ENCODE data around the gene HTT. TPM values are rescaled to one million over a fixed set of nuclear protein-coding genes. Genes with fewer than 3 reads are reported as not detected.
A peak's percentile ranks its signal among the peaks of the same experiment; 100 is the strongest.

HTT gene
- total and polyA plus RNA-seq, 2 experiments from 2014 or later, result 11.4 to 38.6 TPM

DNA sequence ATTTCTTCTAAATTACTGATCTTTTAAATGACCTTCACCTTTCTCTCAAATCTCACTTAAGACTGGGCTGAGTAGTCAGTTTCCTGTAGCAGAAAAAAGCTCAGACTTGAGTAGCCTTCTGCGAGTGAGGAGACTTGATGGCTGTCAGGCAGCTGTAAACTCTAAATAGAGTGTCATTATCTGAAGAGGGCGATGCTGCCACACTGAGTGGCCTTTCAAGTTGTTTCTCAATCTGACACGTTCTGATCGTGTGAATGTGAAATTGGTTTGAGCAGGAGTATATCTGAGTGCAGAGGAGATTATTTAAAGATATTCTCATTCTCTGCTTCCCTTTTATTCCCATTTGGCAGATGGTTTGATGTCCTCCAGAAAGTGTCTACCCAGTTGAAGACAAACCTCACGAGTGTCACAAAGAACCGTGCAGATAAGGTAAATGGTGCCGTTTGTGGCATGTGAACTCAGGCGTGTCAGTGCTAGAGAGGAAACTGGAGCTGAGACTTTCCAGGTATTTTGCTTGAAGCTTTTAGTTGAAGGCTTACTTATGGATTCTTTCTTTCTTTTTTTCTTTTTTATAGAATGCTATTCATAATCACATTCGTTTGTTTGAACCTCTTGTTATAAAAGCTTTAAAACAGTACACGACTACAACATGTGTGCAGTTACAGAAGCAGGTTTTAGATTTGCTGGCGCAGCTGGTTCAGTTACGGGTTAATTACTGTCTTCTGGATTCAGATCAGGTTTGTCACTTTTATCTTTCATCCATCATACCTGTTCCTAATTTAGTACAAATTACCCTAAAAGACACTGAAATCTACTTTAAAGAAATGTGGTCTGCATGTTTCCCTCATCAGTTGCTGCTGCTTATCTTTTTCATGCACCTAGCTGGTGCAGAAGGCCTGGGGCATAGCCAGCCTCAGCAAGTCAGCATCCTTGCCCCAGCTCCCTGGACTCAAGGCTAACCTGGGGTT, 100.2 kb downstream of the HTT start:
- Histone ChIP-seq H3K4me3 (no peak overlapping the region), H3K27ac (peak overlapping the region; percentile 11), H3K36me3 (peaks cover 3% of the 10 kb centered on the region), H3K9me3 (ENCODE audit: low read depth) (no peaks in the 10 kb centered on the region), H3K4me1 (ENCODE audit: low read depth) (peaks cover 32% of the 10 kb centered on the region), H3K27me3 (no peaks in the 10 kb centered on the region)
- TF ChIP-seq, protein P1, sequence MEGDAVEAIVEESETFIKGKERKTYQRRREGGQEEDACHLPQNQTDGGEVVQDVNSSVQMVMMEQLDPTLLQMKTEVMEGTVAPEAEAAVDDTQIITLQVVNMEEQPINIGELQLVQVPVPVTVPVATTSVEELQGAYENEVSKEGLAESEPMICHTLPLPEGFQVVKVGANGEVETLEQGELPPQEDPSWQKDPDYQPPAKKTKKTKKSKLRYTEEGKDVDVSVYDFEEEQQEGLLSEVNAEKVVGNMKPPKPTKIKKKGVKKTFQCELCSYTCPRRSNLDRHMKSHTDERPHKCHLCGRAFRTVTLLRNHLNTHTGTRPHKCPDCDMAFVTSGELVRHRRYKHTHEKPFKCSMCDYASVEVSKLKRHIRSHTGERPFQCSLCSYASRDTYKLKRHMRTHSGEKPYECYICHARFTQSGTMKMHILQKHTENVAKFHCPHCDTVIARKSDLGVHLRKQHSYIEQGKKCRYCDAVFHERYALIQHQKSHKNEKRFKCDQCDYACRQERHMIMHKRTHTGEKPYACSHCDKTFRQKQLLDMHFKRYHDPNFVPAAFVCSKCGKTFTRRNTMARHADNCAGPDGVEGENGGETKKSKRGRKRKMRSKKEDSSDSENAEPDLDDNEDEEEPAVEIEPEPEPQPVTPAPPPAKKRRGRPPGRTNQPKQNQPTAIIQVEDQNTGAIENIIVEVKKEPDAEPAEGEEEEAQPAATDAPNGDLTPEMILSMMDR (IDR thresholded peaks at IDR 0.05; ENCODE audit: low read depth, low read length), result no peak
- DNase-seq (ENCODE audit: low read depth in 1 of 2, low spot score in 1 of 2), result peak in 1 of 2 donors; percentile 64

DNA sequence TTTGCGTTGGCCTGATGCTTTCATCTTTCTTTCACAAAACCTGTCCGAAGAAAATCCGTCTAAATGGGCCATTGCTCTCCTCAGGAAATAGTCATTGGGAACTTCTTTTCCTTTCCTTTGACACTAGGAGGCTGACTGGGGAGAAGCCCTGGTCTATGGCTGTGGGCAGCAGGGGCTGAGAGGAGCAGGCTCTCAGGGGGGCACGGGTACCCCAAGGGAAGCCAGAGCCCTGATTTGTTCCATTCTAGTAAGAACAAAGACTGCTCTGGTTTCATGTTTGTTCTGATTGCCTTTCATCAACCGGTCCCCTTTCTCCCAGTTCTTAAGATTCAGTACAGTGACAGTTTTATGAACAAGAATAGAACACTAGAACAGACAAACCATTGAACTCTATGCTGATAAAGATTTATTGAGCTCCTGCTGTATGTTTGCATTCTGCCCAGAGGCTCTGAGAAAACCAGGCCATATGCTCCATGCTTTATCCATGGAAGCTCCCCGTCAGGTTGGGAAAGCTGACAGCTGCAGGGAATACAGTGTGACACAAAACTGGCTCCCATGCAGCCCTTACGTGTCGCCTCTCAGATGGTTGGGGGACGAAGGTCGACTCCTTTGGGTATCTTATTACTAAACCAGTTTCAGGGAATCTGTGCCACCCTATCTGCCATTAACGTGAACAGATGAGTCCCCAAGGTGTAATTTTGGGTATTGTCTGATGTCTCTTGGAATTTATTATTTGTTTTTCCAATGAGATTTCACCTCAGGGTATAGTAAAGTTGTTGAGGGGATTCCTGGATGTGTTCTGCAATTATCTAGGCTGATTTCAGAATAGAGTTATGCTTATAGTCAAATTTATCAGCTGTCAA, 102.1 kb downstream of the HTT start:
- H3K4me1 ChIP-seq (ENCODE audit: low read depth), result peaks cover 32% of the 10 kb centered on the region
- peaks cover 3% of the 10 kb centered on the region for H3K36me3 ChIP-seq
- H3K9me3 ChIP-seq (ENCODE audit: low read depth), result no peaks in the 10 kb centered on the region
- no peaks in the 10 kb centered on the region for H3K27me3 ChIP-seq
- H3K4me3 ChIP-seq, result no peak overlapping the region
- no peak for DNase-seq (ENCODE audit: low read depth in 1 of 2, low spot score in 1 of 2)
- no peak overlapping the region for H3K27ac ChIP-seq
- TF ChIP-seq, protein P1 (IDR thresholded peaks at IDR 0.05; ENCODE audit: low read depth, low read length), result no peak

DNA sequence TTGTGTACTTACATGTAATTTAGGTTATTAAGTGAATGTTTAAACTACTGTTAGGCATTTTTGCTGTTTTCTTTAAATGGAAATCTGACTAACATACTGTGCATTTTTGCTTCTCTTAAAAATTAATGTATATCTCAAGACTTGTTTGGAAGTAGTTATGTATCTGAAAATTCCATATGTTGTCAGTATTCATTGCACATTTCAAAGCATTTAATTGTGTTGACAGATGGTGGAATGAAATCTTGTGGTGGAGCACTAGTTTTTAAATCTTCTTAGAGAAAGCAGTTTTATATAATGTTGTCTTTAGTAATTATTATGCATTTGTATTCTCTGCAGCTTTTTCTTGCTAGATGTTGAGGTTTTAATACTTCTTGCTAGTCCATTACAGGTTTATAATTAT, 102.9 kb downstream of the HTT start:
- H3K4me1 ChIP-seq (ENCODE audit: low read depth), result peaks cover 32% of the 10 kb centered on the region
- TF ChIP-seq, protein P1 (IDR thresholded peaks at IDR 0.05; ENCODE audit: low read depth, low read length), result no peak

DNA sequence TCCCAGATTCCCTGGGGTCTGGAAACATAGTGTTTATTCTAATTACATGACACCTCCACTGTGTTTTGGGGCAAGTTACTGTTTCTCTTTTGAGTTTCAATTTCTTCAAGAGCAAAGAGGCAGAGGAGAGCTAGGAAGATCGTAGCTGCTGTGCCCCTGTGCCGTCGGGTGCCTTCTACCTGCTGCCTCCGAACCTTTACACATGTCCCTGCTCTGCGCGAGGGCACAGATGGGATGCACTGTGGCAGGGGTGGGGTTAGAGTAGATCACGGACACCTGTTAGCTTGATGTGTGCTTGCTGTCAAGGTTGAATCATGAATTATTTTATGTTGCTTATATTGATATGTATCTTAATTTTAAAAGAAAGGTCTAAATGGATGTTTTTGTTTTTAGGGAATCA, 103.4 kb downstream of the HTT start:
- H3K27me3 ChIP-seq, result no peaks in the 10 kb centered on the region
- no peak overlapping the region for H3K27ac ChIP-seq
- no peaks in the 10 kb centered on the region for H3K9me3 ChIP-seq (ENCODE audit: low read depth)
- no peak overlapping the region for H3K4me3 ChIP-seq
- H3K36me3 ChIP-seq, result peaks cover 2% of the 10 kb centered on the region
- peaks cover 32% of the 10 kb centered on the region for H3K4me1 ChIP-seq (ENCODE audit: low read depth)
- TF ChIP-seq, protein P1 (IDR thresholded peaks at IDR 0.05; ENCODE audit: low read depth, low read length), result no peak
- no peak for DNase-seq (ENCODE audit: low read depth in 1 of 2, low spot score in 1 of 2)

More for the DNA sequence above, 102.9 kb downstream of the HTT start:
- H3K9me3 ChIP-seq (ENCODE audit: low read depth), result no peaks in the 10 kb centered on the region
- H3K27ac ChIP-seq, result no peak overlapping the region
- H3K27me3 ChIP-seq, result no peaks in the 10 kb centered on the region
- DNase-seq (ENCODE audit: low read depth in 1 of 2, low spot score in 1 of 2), result no peak
- H3K36me3 ChIP-seq, result peaks cover 3% of the 10 kb centered on the region
- H3K4me3 ChIP-seq, result no peak overlapping the region

DNA sequence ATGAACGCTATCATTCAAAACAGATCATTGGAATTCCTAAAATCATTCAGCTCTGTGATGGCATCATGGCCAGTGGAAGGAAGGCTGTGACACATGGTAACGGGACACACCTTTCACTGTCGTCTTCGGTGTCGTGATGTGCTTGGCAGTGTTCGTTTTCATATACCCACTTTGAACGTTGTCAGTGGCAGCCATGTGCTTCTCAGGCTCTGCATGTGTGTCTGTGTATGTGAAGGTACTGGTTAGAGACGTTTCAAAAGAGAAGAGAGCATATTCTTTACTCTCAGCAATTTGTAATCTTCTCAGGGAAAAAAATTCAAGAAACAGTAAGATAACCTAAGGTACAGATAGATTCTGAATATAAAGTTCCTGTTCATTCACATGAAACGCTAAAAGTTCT, 103.9 kb downstream of the HTT start:
- peaks cover 5% of the 10 kb centered on the region for H3K36me3 ChIP-seq
- H3K9me3 ChIP-seq (ENCODE audit: low read depth), result no peaks in the 10 kb centered on the region
- H3K4me1 ChIP-seq (ENCODE audit: low read depth), result peaks cover 32% of the 10 kb centered on the region
- no peaks in the 10 kb centered on the region for H3K27me3 ChIP-seq
- no peak overlapping the region for H3K4me3 ChIP-seq
- H3K27ac ChIP-seq, result no peak overlapping the region
- TF ChIP-seq, protein P1 (IDR thresholded peaks at IDR 0.05; ENCODE audit: low read depth, low read length), result no peak
- no peak for DNase-seq (ENCODE audit: low read depth in 1 of 2, low spot score in 1 of 2)
